WERI-Rb-1 (cell line): ENCODE data around the gene GRPEL2.

Experiments
- DNase-seq: peaks from one replicate; pipeline ENCODE4 v3.0.0-alpha.2; 2020
- H3K27ac ChIP-seq: fragments of 250-450 bp; sonication (Bioruptor Pico); 2 replicates; pipeline ENCODE4 v1.5.1; 2020; ENCODE audit warnings: mild to moderate bottlenecking, moderate library complexity
- H3K27me3 ChIP-seq: fragments of 250-450 bp; sonication (Bioruptor Pico); 2 replicates; pipeline ENCODE4 v1.5.1; 2021; ENCODE audit warnings: mild to moderate bottlenecking, low read depth, moderate library complexity; ENCODE audit not compliant: insufficient read depth, severe bottlenecking
- H3K36me3 ChIP-seq: fragments of 250-450 bp; sonication (Bioruptor Pico); 2 replicates; pipeline ENCODE4 v1.5.1; 2020; ENCODE audit warnings: mild to moderate bottlenecking, moderate library complexity
- H3K4me3 ChIP-seq: 2 replicates; pipeline ENCODE4 v1.5.1; 2011; ENCODE audit warnings: low read depth, mild to moderate bottlenecking, control low read depth, low read length
- H3K9me3 ChIP-seq: fragments of 250-450 bp; sonication (Bioruptor Pico); 2 replicates; pipeline ENCODE4 v1.5.1; 2021; ENCODE audit warnings: mild to moderate bottlenecking, moderate library complexity; ENCODE audit not compliant: severe bottlenecking
- TF ChIP-seq, protein P1 (sequence below): IDR thresholded peaks from 2 replicates; pipeline ENCODE4 v1.5.1; 2011; ENCODE audit warnings: low read depth, mild to moderate bottlenecking, control low read depth, inconsistent platforms, low read length

The GRPEL2 gene

DNA sequence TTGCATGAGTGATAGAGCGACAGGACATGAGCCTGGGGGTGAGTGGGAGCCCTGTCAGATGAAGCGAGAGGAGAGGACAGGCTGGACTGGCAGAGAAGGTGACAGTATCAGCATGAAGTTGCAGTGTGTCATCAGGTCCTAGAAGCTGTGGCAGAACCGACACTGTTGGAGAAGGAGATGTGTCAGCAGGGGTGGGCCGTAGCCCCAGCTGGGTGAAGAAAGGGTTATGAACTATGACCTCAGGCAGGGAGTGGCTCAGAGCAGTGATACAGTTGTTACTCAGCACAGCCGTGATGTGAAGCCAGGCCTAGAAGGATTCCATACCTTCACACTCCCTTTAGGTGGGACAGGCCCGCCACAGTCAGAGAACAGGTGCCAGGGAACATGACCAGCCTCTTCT lies 20.1 kb downstream of the GRPEL2 start:
- DNase-seq: no peak
- TF ChIP-seq, protein P1, sequence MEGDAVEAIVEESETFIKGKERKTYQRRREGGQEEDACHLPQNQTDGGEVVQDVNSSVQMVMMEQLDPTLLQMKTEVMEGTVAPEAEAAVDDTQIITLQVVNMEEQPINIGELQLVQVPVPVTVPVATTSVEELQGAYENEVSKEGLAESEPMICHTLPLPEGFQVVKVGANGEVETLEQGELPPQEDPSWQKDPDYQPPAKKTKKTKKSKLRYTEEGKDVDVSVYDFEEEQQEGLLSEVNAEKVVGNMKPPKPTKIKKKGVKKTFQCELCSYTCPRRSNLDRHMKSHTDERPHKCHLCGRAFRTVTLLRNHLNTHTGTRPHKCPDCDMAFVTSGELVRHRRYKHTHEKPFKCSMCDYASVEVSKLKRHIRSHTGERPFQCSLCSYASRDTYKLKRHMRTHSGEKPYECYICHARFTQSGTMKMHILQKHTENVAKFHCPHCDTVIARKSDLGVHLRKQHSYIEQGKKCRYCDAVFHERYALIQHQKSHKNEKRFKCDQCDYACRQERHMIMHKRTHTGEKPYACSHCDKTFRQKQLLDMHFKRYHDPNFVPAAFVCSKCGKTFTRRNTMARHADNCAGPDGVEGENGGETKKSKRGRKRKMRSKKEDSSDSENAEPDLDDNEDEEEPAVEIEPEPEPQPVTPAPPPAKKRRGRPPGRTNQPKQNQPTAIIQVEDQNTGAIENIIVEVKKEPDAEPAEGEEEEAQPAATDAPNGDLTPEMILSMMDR: no peak
- Histone ChIP-seq H3K27ac (no peak overlapping the region), H3K9me3 (no peaks in the 10 kb centered on the region), H3K4me3 (no peak overlapping the region), H3K36me3 (no peaks in the 10 kb centered on the region), H3K27me3 (no peaks in the 10 kb centered on the region)

DNA sequence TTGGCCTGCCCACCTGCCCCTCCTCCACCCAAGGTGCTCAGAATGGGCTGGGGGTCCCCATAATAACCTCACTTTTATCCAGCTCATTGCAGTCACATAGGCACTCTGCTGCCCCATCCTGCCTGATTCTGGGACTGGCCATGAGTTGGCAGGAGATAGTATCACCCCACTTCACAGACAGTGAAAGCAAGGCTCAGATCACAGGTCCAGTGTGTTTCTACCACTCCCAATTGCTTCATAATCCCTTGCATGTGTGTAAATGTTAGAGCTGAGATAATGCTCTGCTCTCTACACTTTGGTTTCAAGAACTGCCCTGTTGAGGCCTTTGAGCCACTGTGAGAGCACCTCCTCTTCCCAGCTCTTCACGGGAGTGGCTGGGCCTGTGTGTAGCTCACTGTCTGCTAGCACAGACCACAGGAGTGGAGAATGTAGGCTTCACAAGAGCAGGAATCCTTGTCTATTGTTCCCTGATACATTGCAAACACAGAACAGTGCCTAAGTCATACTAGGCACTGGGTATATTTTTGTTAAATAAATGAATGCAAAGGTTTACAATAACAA lies 20.9 kb downstream of the GRPEL2 start:
- H3K4me3 ChIP-seq: no peak overlapping the region
- no peak overlapping the region for H3K27ac ChIP-seq
- H3K9me3 ChIP-seq: no peaks in the 10 kb centered on the region
- H3K27me3 ChIP-seq: no peaks in the 10 kb centered on the region
- H3K36me3 ChIP-seq: no peaks in the 10 kb centered on the region
- no peak for DNase-seq
- TF ChIP-seq, protein P1: no peak

DNA sequence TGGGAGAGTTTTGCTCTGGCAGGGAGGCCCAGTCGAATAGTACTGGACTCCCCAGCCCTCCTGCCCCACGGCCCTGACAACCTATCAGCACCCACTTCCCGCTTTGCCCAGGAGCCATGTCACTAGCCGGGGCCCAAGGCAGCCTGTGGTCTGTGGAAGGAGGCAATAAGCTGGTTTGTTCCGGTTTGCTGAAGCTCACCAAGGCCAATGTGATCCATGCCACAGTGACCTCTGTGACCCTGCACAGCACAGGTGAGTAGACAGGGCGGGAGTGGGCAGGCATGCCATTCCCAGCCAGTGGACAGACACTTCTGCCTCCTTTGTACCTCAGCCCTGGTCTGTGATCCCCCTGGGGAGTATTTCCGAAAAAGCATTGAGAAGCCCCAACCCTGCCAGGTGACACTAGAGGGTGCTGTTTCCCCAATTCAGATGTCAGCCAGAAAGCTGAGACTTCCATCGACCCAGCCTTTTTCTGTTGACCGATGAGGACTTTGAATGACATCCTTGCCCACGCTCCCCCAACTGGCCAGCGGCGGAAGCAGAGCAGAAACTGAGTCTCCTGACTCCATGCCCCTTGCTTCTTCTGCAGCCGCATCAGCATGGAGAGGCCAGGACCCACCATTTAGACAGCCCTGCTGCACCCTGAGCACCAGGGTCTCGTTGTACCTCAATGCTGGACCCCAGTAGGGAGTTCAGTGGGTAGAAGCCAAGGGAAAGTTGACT lies 22.1 kb downstream of the GRPEL2 start:
- TF ChIP-seq, protein P1: peak; percentile 92
- peak; percentile 86 for DNase-seq
- Histone ChIP-seq H3K27me3 (no peaks in the 10 kb centered on the region), H3K36me3 (no peaks in the 10 kb centered on the region), H3K27ac (no peak overlapping the region), H3K9me3 (no peaks in the 10 kb centered on the region), H3K4me3 (no peak overlapping the region)

DNA sequence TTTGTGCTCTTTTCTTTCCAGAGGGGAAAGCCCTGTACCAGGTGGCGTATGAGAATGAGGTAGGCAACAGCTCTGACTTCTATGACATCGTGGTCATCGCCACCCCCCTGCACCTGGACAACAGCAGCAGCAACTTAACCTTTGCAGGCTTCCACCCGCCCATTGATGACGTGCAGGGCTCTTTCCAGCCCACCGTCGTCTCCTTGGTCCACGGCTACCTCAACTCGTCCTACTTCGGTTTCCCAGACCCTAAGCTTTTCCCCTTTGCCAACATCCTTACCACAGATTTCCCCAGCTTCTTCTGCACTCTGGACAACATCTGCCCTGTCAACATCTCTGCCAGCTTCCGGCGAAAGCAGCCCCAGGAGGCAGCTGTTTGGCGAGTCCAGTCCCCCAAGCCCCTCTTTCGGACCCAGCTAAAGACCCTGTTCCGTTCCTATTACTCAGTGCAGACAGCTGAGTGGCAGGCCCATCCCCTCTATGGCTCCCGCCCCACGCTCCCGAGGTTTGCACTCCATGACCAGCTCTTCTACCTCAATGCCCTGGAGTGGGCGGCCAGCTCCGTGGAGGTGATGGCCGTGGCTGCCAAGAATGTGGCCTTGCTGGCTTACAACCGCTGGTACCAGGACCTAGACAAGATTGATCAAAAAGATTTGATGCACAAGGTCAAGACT lies 22.8 kb downstream of the GRPEL2 start:
- Histone ChIP-seq H3K27me3 (no peaks in the 10 kb centered on the region), H3K4me3 (no peak overlapping the region), H3K9me3 (no peaks in the 10 kb centered on the region), H3K27ac (no peak overlapping the region), H3K36me3 (no peaks in the 10 kb centered on the region)
- no peak for DNase-seq
- TF ChIP-seq, protein P1: no peak

DNA sequence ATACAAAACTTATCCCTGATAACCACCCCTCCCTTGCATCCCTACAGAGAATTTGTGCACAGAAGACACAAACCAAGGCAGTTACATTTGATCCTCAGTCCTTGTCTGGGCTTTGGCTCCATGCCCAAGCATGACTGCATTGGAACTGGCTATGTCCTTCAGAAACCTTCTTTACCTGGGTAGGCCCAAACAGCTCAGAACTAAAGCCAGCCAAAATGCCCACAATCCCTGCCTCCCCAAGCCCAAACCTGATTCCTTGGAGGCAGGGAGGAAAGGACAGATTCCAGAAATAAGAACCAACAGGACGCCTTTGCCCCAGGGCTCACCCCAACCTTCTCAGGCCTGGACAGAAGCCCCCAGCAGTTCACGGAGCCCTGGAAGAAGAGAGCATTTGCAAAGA lies 25.6 kb downstream of the GRPEL2 start:
- DNase-seq: no peak
- no peaks in the 10 kb centered on the region for H3K36me3 ChIP-seq
- H3K9me3 ChIP-seq: no peaks in the 10 kb centered on the region
- no peak overlapping the region for H3K4me3 ChIP-seq
- TF ChIP-seq, protein P1: no peak
- no peaks in the 10 kb centered on the region for H3K27me3 ChIP-seq
- no peak overlapping the region for H3K27ac ChIP-seq
